GM19238 (cell line): Measurements from ENCODE around the gene TANC1.
A peak's percentile ranks its signal among the peaks of the same experiment; 100 is the strongest.

Source experiments
- DNase-seq: peaks from one replicate; pipeline ENCODE4 v3.0.0; 2011; ENCODE audit warnings: low spot score; ENCODE audit not compliant: insufficient read length

The TANC1 gene

GRCh38 chr2:159155320-159155719 lies 186.9 kb downstream of the TANC1 start:
- DNase-seq, result no peak

GRCh38 chr2:159155791-159156190 lies 187.4 kb downstream of the TANC1 start:
- DNase-seq, result no peak

- DNase-seq, result no peak
These were observed 188.4 kb downstream of the TANC1 start for GRCh38 chr2:159156834-159157233.

- DNase-seq, result no peak
These were observed 189.1 kb downstream of the TANC1 start for GRCh38 chr2:159157361-159158209.

GRCh38 chr2:159160412-159160811 lies 192.0 kb downstream of the TANC1 start:
- no peak for DNase-seq

DNA sequence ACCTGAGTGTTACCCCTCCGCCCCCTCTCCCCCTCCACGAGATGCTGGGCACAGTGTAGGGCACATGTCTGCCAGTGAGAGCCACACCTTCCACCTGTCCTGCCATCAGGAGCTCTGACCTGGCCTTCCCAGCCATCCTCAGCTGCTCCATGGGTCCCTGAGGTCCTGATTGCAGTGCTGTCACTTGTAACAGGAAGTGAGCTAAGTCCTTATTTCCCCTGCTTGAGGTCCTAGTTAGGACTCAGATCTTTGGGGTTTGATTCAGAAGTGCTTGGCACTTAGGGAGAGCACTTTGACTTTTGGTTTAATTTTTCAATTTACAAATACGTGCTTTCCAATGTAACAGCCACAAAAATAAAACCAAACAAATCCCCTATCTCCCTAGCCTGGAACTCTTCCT lies 192.5 kb downstream of the TANC1 start:
- no peak for DNase-seq

GRCh38 chr2:159163930-159164329 lies 195.5 kb downstream of the TANC1 start:
- no peak for DNase-seq

GRCh38 chr2:159164457-159164911 lies 196.0 kb downstream of the TANC1 start:
- no peak for DNase-seq

GRCh38 chr2:159165048-159165447 lies 196.6 kb downstream of the TANC1 start:
- no peak for DNase-seq

- DNase-seq, result no peak
These were observed 200.3 kb downstream of the TANC1 start for GRCh38 chr2:159168707-159169106.

DNA sequence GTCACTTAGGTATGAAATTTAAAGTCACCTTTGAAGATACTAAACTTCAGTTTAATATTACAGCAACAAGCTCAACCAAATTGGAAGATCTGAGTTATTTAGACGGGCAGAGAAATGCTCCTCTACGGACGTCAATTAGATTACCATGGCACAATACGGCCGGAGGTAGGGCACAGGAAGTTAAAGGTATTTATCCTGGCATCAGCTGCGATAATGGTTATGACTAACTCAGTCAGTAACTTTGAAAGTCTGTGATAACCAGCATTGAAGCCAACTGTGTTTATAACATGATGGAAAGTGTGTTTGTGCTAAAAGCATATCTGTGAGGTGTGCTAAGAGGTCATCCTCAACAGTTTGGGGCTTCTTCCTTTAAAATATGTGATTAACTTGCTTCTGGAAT lies 200.7 kb downstream of the TANC1 start:
- no peak for DNase-seq

- DNase-seq, result no peak
These were observed 204.0 kb downstream of the TANC1 start for GRCh38 chr2:159172403-159172802.

DNA sequence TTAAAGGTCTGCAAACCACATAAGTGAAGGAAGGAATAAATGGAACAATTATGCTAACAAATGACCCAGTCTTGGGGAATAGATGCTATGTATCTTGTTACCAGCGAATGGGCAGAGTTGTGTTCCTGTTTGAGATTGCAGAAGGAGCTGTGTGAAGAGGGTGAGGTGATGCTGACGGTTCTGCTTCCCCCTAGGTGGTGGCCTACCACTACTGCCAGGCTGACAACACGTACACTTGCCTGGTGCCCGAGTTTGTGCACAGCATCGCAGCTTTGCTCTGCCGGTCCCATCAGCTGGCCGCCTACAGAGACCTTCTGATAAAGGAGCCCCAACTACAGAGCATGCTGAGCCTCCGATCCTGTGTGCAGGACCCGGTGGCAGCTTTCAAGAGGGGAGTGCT lies 206.3 kb downstream of the TANC1 start:
- no peak for DNase-seq

DNA sequence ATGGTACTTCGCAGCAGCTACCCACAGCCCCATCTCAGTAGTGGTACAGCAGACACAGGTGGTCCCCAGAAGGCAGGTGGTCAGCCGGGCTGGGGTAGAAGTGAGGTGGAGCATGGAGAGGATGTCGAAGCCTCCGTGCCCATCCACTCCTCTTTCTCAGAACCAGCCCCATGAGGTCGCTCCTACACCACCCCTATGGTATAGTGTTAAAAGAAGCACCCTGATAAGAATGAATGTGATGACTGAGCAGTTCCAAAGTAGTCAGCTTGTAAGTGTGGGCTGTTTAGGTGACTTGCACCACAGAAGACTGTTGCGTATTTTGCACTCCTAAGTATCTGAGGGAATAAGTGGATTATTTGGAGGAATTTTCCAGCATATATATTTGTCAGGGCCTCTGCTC lies 206.7 kb downstream of the TANC1 start:
- DNase-seq, result no peak

GRCh38 chr2:159175927-159176326 lies 207.5 kb downstream of the TANC1 start:
- DNase-seq, result no peak

- DNase-seq, result no peak
These were observed 208.1 kb downstream of the TANC1 start for GRCh38 chr2:159176555-159176954.

DNA sequence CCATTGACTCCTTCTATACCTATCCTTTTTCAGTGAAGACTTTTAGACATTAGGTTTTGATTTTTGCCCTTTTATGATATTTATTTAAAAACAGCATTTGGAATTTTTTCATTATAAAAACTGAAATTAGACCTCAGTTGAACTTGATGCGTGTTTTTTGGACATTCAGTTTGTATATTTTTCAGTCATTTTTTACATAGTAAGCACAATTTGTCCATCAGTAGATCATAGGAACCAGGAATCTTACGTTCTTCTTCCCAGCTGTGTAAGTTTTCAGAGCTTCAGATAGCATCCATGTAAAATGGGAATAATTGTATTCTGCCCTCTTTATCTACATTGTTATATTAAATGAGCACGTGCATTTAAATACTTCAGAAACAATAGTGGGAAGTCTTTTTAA lies 208.9 kb downstream of the TANC1 start:
- DNase-seq, result no peak

GRCh38 chr2:159177957-159178356 lies 209.5 kb downstream of the TANC1 start:
- no peak for DNase-seq

DNA sequence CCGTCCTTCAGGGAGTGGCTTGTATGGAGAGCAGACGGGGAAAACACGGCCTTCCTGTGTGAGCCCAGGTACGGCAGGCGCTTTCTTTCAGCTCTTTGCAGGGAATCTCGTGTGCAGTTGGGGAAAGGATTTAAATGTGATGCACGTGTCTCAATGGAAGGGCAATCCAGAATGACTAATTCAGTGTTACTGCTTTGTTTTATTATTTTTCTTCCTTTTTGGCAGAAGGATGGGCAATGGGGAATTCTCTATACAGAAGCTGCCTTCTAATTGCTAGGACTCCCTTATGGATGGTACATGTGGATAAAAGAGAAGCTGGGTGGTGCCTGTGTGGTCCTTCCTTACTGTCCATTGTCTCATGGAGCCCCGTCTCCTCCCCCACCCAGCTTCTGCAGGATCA lies 210.7 kb downstream of the TANC1 start:
- DNase-seq, result no peak

- DNase-seq, result no peak
These were observed 211.3 kb downstream of the TANC1 start for GRCh38 chr2:159179696-159180095.

- no peak for DNase-seq
These were observed 214.9 kb downstream of the TANC1 start for GRCh38 chr2:159183346-159183745.

GRCh38 chr2:159185401-159186130 lies 217.1 kb downstream of the TANC1 start:
- peak; percentile 48 for DNase-seq

GRCh38 chr2:159186462-159186861 lies 218.0 kb downstream of the TANC1 start:
- no peak for DNase-seq
